ENCODE measurements around the gene INO80C.

- TF ChIP-seq POLR2A (IDR thresholded peaks at IDR 0.05; ENCODE audit: low read length) (no peak), GATA1 (IDR thresholded peaks at IDR 0.05; ENCODE audit: low read depth, low read length) (no peak)
Measured at GRCh38 chr18:35441857-35442595, 55.7 kb downstream of the INO80C start.
